Activated naive CD8-positive, alpha-beta T cell treated with anti-CD3 and anti-CD28 coated beads, Interleukin-2, amount 10 ng/mL, durations not matched to agents 7 days and 5 days (primary cell): ENCODE data around the gene STAC2. TPM values are rescaled to one million over a fixed set of nuclear protein-coding genes. Genes with fewer than 3 reads are reported as not detected.

Experiments
- ATAC-seq: fragments of 150-1000 bp; cut with Tn5 transposase; one replicate; pipeline ENCODE4 v1.10.0; 2021; ENCODE audit warnings: low read depth, moderate library complexity
- POLR2A ChIA-PET: fragments of 350-600 bp; sonication (Branson Sonifier 250); formaldehyde crosslinking; loops from one replicate; lab custom pipeline; 2021; ENCODE audit warnings: antibody characterized with exemption; lab: Charles Lee
- DNase-seq: peaks from one replicate; pipeline ENCODE4 v3.0.0; 2021
- H3K27ac Mint-ChIP-seq: one replicate; pipeline ENCODE4 v1.8.0; 2022; ENCODE audit warnings: mild to moderate bottlenecking, mixed read lengths
- H3K27me3 Mint-ChIP-seq: one replicate; pipeline ENCODE4 v1.8.0; 2022; ENCODE audit warnings: mild to moderate bottlenecking, moderate library complexity, mixed read lengths
- H3K36me3 Mint-ChIP-seq: one replicate; pipeline ENCODE4 v1.8.0; 2021; ENCODE audit warnings: mild to moderate bottlenecking, mixed read lengths
- H3K4me1 Mint-ChIP-seq: one replicate; pipeline ENCODE4 v1.8.0; 2021; ENCODE audit warnings: mixed read lengths
- H3K4me3 Mint-ChIP-seq: one replicate; pipeline ENCODE4 v1.8.0; 2022; ENCODE audit warnings: mild to moderate bottlenecking, moderate library complexity, mixed read lengths
- H3K9me3 Mint-ChIP-seq: one replicate; pipeline ENCODE4 v1.8.0; 2021; ENCODE audit warnings: mixed read lengths
- total RNA-seq, 2 experiments: library from RNA; stranded (reverse); gene quantifications; one replicate each; pipeline ENCODE4 v1.2.3, GENCODE V29; 2021

Gene STAC2
- total RNA-seq, 2 experiments from 2014 or later = not detected

- peaks cover 2% of the 10 kb centered on the region for H3K27me3 Mint-ChIP-seq
- no peaks in the 10 kb centered on the region for H3K36me3 Mint-ChIP-seq
- DNase-seq (no peak), ATAC-seq (no peak)
- no peak overlapping the region for H3K27ac Mint-ChIP-seq
- no peak overlapping the region for H3K4me3 Mint-ChIP-seq
- POLR2A ChIA-PET = no interaction called here
- peaks cover 27% of the 10 kb centered on the region for H3K4me1 Mint-ChIP-seq
- no peaks in the 10 kb centered on the region for H3K9me3 Mint-ChIP-seq
Measured at GRCh38 chr17:39240631-39241030, 14.9 kb upstream of the STAC2 start.

GRCh38 chr17:39239640-39240314 is 14.0 kb upstream of the STAC2 start:
- no peaks in the 10 kb centered on the region for H3K9me3 Mint-ChIP-seq
- ATAC-seq (peak; percentile 65), DNase-seq (peak; percentile 82)
- H3K27me3 Mint-ChIP-seq = peaks cover 2% of the 10 kb centered on the region
- H3K27ac Mint-ChIP-seq = no peak overlapping the region
- H3K4me1 Mint-ChIP-seq = peaks cover 27% of the 10 kb centered on the region
- no peak overlapping the region for H3K4me3 Mint-ChIP-seq
- POLR2A ChIA-PET = interaction anchor here (0.6 kb wide), 1 partner anchor 266 kb away, joined by 4 read pairs; no protein-coding TSS in a partner anchor
- no peaks in the 10 kb centered on the region for H3K36me3 Mint-ChIP-seq

- H3K9me3 Mint-ChIP-seq = no peaks in the 10 kb centered on the region
- POLR2A ChIA-PET = interaction anchor here (0.6 to 2.9 kb wide), 5 partner anchors 14 to 39 kb away, joined by 4 to 10 read pairs (median 5); partner anchors contain the start of gene RPL19
- peak; percentile 41 for ATAC-seq
- peak; percentile 43 for DNase-seq
- peaks cover 2% of the 10 kb centered on the region for H3K27me3 Mint-ChIP-seq
- peaks cover 19% of the 10 kb centered on the region for H3K4me1 Mint-ChIP-seq
- peak overlapping the region; percentile 39 for H3K4me3 Mint-ChIP-seq
- H3K27ac Mint-ChIP-seq = peak overlapping the region; percentile 57
- no peaks in the 10 kb centered on the region for H3K36me3 Mint-ChIP-seq
Measured at GRCh38 chr17:39238311-39238972, 12.7 kb upstream of the STAC2 start.

- peaks cover 19% of the 10 kb centered on the region for H3K4me1 Mint-ChIP-seq
- H3K27me3 Mint-ChIP-seq = peaks cover 2% of the 10 kb centered on the region
- no peak for ATAC-seq
- no peaks in the 10 kb centered on the region for H3K9me3 Mint-ChIP-seq
- POLR2A ChIA-PET = interaction anchor here (1.3 to 2.9 kb wide), 2 partner anchors 31 to 38 kb away, joined by 7 to 10 read pairs; partner anchors contain the start of gene RPL19
- H3K36me3 Mint-ChIP-seq = no peaks in the 10 kb centered on the region
- H3K4me3 Mint-ChIP-seq = no peak overlapping the region
- no peak overlapping the region for H3K27ac Mint-ChIP-seq
- DNase-seq = no peak
Measured at GRCh38 chr17:39237586-39237985, 11.8 kb upstream of the STAC2 start.

GRCh38 chr17:39236981-39237441 is 11.3 kb upstream of the STAC2 start:
- no peak overlapping the region for H3K4me3 Mint-ChIP-seq
- no peaks in the 10 kb centered on the region for H3K9me3 Mint-ChIP-seq
- peaks cover 22% of the 10 kb centered on the region for H3K4me1 Mint-ChIP-seq
- no peak for ATAC-seq
- POLR2A ChIA-PET = interaction anchor here (1.0 to 2.9 kb wide), 2 partner anchors 37 to 70 kb away, joined by 3 to 10 read pairs; partner anchors contain the start of gene RPL19
- H3K27me3 Mint-ChIP-seq = peaks cover 5% of the 10 kb centered on the region
- no peaks in the 10 kb centered on the region for H3K36me3 Mint-ChIP-seq
- no peak for DNase-seq
- H3K27ac Mint-ChIP-seq = no peak overlapping the region

GRCh38 chr17:39236450-39236927 is 10.7 kb upstream of the STAC2 start:
- H3K4me3 Mint-ChIP-seq = no peak overlapping the region
- no peak overlapping the region for H3K27ac Mint-ChIP-seq
- ATAC-seq = no peak
- H3K36me3 Mint-ChIP-seq = no peaks in the 10 kb centered on the region
- no peaks in the 10 kb centered on the region for H3K9me3 Mint-ChIP-seq
- peaks cover 27% of the 10 kb centered on the region for H3K4me1 Mint-ChIP-seq
- POLR2A ChIA-PET = interaction anchor here (0.5 to 2.9 kb wide), 5 partner anchors 9 to 70 kb away, joined by 3 to 10 read pairs (median 4); partner anchors contain the start of gene RPL19
- no peak for DNase-seq
- peaks cover 7% of the 10 kb centered on the region for H3K27me3 Mint-ChIP-seq

- Mint-ChIP-seq H3K27me3 (peaks cover 7% of the 10 kb centered on the region), H3K9me3 (no peaks in the 10 kb centered on the region), H3K27ac (no peak overlapping the region), H3K36me3 (no peaks in the 10 kb centered on the region), H3K4me1 (peaks cover 28% of the 10 kb centered on the region), H3K4me3 (no peak overlapping the region)
- ATAC-seq (peak; percentile 71), DNase-seq (peak; percentile 60)
- POLR2A ChIA-PET = interaction anchor here (0.5 to 1.3 kb wide), 6 partner anchors 8 to 164 kb away, joined by 3 to 5 read pairs (median 4); partner anchors contain the start of gene RPL19
Measured at GRCh38 chr17:39235555-39236449, 10.1 kb upstream of the STAC2 start.

GRCh38 chr17:39231591-39232551 is 6.1 kb upstream of the STAC2 start:
- Mint-ChIP-seq H3K9me3 (no peaks in the 10 kb centered on the region), H3K4me1 (peaks cover 11% of the 10 kb centered on the region), H3K27ac (peak overlapping the region; percentile 36), H3K27me3 (peaks cover 18% of the 10 kb centered on the region), H3K36me3 (no peaks in the 10 kb centered on the region), H3K4me3 (peak overlapping the region; percentile 47)
- DNase-seq (peak; percentile 73), ATAC-seq (peak; percentile 73)
- POLR2A ChIA-PET = interaction anchor here (0.8 to 2.3 kb wide), 3 partner anchors 25 to 249 kb away, joined by 3 to 14 read pairs (median 3); partner anchors contain the start of gene RPL19

GRCh38 chr17:39231091-39231561 is 5.4 kb upstream of the STAC2 start:
- Mint-ChIP-seq H3K36me3 (no peaks in the 10 kb centered on the region), H3K4me1 (peaks cover 11% of the 10 kb centered on the region), H3K9me3 (no peaks in the 10 kb centered on the region), H3K27ac (no peak overlapping the region), H3K4me3 (no peak overlapping the region), H3K27me3 (peaks cover 26% of the 10 kb centered on the region)
- ATAC-seq (no peak), DNase-seq (no peak)
- POLR2A ChIA-PET = interaction anchor here (0.8 to 2.3 kb wide), 2 partner anchors 24 to 31 kb away, joined by 3 to 14 read pairs; partner anchors contain the start of gene RPL19

GRCh38 chr17:39230361-39230760 is 4.6 kb upstream of the STAC2 start:
- DNase-seq (no peak), ATAC-seq (no peak)
- no peaks in the 10 kb centered on the region for H3K9me3 Mint-ChIP-seq
- no peak overlapping the region for H3K4me3 Mint-ChIP-seq
- H3K27ac Mint-ChIP-seq = no peak overlapping the region
- H3K4me1 Mint-ChIP-seq = peaks cover 12% of the 10 kb centered on the region
- peaks cover 2% of the 10 kb centered on the region for H3K36me3 Mint-ChIP-seq
- POLR2A ChIA-PET = interaction anchor here (2.3 kb wide), 1 partner anchor 23 kb away, joined by 14 read pairs; no protein-coding TSS in a partner anchor
- H3K27me3 Mint-ChIP-seq = peaks cover 30% of the 10 kb centered on the region

GRCh38 chr17:39229274-39229913 is 3.6 kb upstream of the STAC2 start:
- H3K36me3 Mint-ChIP-seq = peaks cover 2% of the 10 kb centered on the region
- H3K4me3 Mint-ChIP-seq = no peak overlapping the region
- ATAC-seq = no peak
- peaks cover 12% of the 10 kb centered on the region for H3K4me1 Mint-ChIP-seq
- DNase-seq = no peak
- POLR2A ChIA-PET = no interaction called here
- H3K27me3 Mint-ChIP-seq = peaks cover 32% of the 10 kb centered on the region
- H3K9me3 Mint-ChIP-seq = no peaks in the 10 kb centered on the region
- no peak overlapping the region for H3K27ac Mint-ChIP-seq
